Measurements from ENCODE around the gene C21orf91.

- TF ChIP-seq CTCF (IDR thresholded peaks at IDR 0.05): no peak
- no peak for TF ChIP-seq ZFX (IDR thresholded peaks at IDR 0.05; ENCODE audit: borderline replicate concordance)
Measured at GRCh38 chr21:17797967-17798366, 21.2 kb downstream of the C21orf91 start.

Measured in 22Rv1 (cell line).